Right renal cortex interstitium (tissue), 3 donors: ENCODE results near the gene ANXA10. TPM values are rescaled to one million over a fixed set of nuclear protein-coding genes. Genes with fewer than 3 reads are reported as not detected.

Experiments used
- DNase-seq, 3 donors: peaks; one replicate each; pipeline ENCODE4 v3.0.0-alpha.2; 2013; ENCODE audit warnings: low read depth in 3 of 3, low spot score in 2 of 3
- polyA plus RNA-seq, 3 donors: library from polyadenylated mRNA; unstranded; fragments of 120-200 nt; gene quantifications; one replicate each; pipeline ENCODE4 v1.2.1, GENCODE V29; 2013; ENCODE audit not compliant: insufficient read length in 3 of 3

ANXA10 gene, protein sequence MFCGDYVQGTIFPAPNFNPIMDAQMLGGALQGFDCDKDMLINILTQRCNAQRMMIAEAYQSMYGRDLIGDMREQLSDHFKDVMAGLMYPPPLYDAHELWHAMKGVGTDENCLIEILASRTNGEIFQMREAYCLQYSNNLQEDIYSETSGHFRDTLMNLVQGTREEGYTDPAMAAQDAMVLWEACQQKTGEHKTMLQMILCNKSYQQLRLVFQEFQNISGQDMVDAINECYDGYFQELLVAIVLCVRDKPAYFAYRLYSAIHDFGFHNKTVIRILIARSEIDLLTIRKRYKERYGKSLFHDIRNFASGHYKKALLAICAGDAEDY
- polyA plus RNA-seq = under 1 TPM; 0.17 to 0.43 (median 0.25) TPM

DNA sequence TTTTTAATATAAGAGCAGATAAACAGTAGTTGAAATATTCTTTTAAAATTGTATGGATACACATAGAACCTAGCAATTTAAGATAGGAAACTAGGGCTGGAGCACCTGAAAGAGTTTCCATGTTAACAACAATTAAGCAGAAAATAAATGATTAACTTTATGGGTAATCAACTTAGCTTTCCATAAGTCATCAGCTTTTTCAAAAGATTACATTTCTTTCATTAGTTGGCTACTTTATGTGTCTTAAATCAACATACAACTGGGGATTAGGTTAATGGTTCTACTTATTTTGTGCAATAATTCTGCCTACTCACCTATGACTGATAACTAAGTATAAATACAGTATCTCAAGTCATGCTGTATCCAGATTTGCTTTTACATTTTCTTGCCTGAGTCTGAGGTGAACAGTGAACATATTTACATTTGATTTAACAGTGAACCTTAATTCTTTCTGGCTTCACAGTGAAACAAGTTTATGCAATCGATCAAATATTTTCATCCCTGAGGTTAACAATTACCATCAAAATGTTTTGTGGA lies at the start of gene ANXA10:
Gene ANXA10, plus strand, starts transcription at position 362 of the 537 bp plus-strand sequence. Its CDS starts 164 bp downstream, at position 526.
- no peak for DNase-seq

DNA sequence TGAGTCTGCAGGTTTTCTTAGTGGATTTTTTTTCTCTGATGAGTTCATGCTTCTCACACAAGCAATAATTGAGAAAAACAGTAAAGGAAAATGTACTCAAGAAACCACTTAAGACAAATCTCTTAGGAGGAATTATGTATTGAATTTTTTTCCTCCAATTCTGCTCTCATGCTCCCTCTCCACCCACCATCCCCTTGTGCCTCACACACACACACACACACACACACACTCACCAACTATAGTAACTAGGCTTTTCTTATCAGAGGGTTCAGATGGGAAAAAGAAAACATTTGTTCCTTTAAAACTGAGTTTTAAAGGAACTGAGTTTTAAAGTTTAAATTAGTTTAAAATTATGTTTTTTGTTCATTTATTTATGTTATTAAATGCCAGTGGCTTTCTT lies 47.0 kb upstream of the ANXA10 start:
- no peak for DNase-seq

DNA sequence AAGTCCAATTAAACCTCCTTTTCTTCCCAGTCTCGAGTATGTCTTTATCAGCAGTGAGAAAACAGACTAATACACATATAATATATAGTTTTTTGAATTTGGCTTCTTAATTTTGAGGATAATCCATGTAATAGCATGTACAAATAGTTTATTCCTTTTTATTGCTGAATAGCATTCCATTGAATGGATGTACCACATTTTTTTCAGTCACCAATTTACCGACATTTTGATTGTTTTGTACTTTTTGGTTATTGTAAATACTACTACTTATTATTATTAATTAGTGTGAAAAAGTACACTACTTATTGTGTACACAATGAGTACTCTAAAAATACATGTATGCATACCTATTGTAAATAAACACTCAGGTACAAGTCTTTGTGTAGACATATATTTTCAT lies 42.3 kb upstream of the ANXA10 start:
- no peak for DNase-seq

DNA sequence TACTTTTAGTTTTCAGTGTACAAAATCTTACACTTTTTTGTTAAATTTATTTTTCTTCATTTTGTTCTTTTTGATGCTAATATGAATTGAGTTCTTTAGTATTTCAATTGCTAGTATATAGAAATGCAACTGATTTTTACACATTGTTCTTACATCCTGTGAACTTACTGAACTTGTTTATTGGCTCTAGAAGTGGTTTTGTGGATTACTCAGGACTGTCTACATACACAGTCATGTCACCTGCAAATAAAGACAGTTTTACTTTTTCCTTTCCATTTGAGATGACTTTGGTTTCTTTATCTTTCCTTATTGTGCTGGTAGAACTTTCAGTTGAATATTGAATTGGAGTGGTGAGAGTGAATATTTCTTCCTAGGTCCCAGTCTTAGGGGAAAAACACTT lies 40.8 kb upstream of the ANXA10 start:
- no peak for DNase-seq

DNA sequence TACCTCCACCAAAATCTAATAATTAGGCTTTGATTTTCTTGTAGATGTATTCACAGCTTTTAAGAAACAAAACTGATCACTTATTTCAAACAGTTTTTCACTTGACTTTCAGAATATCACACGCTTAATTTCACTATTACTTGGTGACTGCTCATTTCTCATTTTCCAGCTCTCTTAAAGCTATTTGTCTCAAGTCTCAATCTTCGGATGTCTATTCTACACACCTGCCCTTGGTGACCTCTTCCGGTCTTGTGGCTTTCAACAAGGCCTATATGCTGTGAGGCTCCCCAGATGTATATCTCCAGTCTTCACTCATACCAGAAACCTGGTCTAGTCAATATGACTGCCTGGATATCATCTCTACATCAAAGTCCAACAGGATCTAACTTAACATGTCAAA lies 34.9 kb upstream of the ANXA10 start:
- no peak for DNase-seq

DNA sequence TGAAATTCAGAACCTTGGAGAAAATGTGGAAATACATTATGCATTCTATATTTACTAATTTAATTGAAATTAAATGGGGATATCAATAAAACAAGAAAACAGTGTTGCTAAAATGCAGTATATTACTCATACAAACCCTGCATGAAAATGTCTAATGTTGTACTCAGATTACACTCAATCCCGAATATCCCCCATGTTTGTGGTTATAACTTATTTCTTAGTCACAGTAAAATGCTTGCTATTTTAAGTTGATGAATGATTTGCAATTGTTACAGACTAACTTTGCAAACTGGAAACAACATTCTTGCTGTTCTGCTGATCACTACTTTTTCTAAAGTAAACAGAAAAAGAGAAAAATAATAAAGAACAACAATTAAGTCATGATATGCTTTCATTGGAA lies 33.1 kb upstream of the ANXA10 start:
- DNase-seq = no peak

DNA sequence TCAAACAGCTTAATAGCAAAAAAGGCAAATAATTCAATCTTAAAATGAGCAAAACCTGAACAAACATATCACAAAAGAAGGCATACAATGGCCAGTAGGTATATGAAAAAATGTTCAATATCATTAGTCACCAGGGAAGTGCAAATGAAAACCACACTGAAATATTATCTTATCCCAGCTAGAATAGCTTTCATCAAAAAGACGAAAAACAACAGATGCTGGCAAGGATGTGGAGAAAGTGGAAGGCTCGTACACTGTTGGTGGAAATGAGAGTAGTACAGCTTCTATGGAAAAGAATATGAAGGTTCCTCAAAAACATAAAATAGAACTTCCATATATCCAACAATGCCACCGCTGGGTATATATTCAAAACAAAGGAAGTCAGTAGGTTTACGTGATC lies 29.3 kb upstream of the ANXA10 start:
- no peak for DNase-seq

DNA sequence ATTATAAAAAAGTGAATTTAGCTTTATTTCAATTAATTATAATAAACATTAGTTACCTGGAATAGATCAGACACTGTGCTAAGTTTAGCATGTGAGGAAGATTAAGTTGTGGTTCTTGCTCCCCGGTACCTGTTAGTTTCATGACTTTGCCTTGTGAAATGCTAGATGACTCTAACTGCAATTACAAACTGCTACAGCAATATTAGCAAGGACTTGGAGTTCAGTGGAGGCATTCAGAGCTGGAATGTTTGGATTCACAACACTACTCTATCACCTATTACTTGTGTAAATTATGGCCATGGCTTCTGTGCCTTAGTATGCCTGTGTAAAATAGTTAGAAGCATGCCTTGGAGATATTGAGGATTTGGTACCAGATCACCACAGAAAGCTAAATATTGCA lies 21.4 kb upstream of the ANXA10 start:
- no peak for DNase-seq

DNA sequence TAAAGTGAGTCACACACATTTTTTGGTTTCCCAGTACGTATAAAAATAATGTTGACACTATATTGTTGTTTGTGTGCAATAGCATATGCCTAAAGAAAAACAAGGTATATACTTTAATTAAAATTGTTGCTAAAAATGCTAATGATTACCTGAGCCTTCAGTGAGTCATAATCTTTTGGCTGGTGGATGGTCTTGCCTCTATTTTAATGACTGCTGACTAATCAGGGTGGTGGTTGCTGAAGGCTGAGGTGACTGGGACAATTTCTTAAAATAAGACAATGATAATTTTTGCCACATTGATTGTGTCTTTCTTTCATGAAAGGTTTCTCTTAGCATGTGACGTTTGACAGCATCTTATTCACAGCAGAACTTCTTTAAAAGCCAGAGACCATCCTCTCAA lies 21.0 kb upstream of the ANXA10 start:
- no peak for DNase-seq

DNA sequence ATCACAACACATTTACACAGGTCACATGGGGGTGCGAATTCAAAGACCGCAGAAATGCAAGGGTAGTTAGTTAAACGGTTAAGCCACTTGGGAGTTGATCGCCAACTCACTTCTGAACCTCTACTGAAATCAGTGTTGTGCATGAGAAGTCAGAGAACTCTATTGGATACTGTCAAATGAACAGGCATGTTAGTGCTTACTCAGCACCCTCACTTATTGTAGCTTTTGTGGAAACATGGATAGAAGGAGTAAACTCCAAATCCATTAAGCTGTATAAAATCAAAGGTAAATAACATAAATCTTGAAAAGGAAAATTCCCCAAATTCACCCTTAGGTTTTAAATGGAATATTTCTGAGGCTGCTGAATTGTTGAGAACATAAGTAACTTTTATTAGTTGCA lies 17.5 kb upstream of the ANXA10 start:
- no peak for DNase-seq

DNA sequence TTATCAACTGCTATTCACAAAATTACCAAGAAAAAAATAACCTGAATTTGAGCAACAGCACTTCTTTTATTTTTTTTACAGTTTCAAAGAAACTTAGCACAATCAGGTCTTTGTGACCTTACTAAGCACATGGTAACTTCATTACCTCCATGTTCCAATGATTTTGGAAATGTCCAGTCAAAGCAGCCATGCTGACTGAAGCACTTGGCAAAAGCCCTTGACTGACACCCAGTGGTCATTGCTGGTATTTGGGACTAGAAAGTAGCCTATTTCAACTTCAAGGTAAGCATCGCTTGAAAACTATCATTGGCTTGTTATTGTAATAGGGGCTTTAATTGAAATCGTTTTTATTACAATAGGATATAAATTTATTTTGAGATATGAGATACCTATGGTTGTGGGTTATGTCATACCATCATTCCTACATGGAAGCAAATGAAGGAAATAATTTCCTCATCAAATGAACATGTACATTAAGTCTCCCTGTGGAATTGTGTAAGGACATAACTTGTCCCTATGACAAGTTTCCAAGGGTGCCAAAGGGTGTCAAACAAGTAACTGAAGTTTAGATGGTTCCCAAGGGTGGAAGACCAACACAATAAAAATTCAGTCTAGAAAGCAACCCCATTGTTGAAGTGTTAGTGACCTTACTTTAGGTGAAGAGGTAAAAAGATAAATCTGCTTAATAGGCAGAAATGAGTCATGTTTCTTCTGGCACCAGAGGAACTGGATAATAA lies 15.2 kb upstream of the ANXA10 start:
- peak; percentile 23 to 43 (median 34) for DNase-seq

DNA sequence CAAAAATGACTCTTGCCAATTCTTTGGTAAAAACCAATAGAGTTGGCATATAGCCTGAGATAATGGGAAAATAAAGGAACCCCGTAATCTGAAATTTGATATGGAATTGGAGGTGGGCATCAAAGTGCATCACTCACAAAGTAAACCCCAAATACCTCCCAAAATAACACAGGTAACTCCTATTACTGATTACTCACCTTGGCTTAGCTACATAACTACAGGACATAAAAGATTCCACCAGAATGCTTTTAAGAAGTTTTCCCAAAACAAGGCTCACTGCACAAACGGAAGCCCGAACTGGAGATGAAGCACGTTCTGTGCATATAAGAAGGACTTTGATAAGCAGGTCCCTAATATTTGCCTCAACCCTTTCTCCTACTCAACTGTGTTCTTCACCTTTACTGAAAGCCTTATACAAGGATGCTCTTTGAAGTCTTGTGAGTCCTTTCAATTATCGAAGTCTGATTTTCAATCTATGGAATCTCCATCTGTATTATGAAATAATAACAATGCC lies 14.6 kb upstream of the ANXA10 start:
- no peak for DNase-seq

DNA sequence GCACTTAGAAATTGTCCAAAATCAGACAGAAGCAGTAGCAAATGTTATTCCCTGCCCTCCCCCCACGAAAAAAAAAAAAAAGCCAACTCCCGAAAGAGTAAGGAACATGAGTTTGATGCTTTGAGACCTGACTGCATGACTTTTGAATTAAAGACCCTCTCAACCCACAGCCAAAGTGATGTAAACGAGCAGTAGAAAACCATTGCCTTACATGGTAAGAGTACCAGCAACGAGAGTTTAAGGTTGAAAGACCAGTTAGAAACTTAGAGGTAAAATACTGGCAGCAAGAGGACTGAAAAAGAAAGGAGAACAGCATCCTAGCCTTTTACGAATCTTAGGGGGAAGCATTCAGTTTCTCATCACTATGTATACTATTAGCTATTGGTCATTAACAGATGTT lies 10.0 kb upstream of the ANXA10 start:
- DNase-seq = no peak

DNA sequence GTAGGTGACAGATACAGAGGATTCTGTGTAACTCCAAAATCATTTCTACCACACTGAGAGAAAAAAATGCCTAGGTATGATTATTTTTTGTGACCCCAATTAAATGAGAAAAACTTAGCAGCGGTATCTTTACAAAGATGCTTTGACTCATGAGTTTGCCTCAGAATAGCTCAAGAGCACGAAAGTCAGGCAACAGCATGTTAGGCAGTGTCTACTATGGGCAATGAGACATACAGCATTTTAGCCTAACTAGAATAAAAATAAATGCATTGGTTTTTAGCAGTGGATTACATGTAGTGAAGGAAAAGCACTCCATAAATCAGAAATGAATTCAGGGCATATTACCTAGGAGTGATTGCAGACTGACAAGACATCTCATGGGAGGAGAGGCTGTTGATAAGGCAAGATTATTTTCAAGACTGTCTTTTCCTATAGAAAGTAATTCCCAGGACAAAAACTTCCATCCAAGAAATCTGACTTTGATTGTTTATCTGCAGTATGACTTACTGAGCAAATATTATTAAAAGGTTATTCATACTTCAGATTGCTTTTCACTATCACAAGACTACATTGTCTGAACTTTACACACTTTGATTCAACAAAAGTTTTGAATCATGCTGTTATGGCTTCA lies 3.6 kb downstream of the ANXA10 start:
- DNase-seq = no peak

DNA sequence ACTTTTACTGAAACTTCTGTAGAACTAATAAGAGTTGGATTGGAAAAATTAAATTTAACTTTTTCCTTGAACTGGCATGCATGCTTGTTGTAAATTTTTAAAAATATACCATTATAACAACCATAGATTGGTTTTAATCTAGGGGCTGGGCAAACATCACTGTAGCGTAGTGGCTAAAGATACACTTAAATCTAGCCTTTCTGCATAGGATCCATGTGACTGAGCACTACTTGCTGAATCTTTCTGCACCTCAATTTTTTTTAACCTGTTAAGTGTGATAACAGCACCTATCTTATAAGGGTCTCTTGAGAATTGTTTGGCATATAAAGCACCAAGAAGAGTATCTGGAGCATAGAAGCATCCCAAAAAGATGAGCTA lies 4.1 kb downstream of the ANXA10 start:
- no peak for DNase-seq

DNA sequence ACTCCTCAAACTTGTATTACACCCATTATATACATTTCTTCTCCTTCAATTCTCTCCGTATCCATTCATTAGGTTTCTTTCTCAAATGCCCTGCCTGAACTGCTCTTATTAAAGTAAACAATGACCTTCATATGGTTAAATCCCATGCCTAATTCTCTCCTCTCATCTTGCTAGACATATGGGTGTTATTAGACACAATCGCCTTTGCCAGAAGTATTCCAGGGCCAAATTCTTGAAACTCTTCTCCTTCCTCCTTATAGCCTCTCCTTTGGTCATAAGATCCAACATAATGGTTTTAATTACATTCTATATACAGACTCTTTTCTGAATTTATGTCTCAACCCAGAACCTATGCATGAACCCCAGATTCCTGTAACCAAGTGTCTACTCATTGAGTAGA lies 4.8 kb downstream of the ANXA10 start:
- DNase-seq = no peak

DNA sequence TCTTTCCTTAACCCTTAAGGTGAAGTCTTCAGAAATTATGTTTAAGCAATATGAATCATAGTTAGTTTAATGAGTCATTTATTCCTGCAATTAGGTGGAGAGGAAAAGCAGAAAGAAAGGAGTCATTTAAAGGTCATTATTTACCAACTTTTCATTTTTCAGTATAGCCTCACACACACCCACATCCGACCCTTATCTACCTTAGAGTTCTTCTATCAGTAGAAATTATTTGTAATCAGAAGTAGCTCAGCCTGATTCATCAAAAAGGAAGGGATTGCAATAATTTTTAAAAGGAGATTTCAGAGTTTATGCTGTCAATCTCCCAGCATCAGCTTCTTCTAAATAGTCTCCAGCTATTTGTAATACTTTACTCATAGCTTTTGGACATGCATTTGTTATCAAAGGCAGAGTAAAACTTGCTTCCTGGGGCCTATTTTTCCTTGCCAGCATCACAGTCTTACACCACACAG lies 5.9 kb downstream of the ANXA10 start:
- DNase-seq = no peak

DNA sequence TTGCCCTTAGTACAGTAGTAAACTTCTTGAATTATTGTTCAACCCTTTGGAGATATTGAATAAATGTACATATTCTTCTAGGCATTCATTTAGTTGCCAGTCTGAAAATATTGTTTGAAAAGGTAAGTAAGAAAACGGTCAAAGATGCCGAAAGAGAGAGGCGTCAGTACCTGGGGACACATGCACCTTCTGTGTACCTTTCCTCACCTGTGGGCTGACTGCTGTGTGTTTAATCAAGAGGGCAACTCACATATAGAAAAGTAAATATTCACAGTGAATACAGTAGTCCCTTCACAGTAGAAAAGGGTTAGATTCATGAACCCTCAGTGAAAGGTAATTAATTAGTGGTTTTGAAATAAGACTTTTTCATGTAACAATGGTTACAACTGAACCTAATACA lies 6.9 kb downstream of the ANXA10 start:
- no peak for DNase-seq

DNA sequence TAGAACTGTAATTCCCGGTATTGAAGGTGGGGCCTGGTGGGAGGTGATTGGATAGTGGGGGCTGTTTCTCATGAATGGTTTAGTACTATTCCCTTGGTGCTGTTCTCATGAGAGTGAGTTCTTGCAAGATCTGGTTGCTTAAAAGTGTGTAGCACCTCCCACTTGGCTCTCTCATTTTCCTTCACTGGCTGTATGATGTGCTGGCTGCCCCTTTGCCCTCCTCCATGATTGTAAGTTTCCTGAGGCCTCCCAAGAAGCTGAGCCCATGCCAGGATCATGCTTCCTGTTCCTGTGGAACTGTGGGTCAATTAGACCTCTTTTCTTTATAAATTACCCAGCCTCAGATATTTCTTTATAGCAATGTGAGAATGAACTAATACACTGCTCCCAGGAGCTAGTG lies 8.7 kb downstream of the ANXA10 start:
- DNase-seq = no peak

DNA sequence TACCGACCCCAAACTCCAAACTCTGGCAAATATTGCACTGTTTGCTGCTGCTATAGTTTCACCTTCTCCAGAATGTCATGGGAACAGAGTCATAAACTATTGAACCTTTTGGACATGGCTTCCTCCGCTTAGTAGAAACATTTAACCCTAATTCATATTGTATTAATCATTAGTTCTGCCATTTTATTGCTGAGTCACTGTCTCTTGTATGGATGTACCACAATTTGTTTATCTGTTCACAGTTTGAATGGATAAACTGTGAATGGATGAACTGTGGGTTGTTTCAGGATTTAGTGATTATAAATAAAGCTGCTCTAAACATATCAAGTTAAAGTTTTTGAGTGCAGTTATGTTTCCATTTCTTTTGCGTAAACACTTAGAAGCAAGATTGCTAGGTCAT lies 10.1 kb downstream of the ANXA10 start:
- DNase-seq = no peak

DNA sequence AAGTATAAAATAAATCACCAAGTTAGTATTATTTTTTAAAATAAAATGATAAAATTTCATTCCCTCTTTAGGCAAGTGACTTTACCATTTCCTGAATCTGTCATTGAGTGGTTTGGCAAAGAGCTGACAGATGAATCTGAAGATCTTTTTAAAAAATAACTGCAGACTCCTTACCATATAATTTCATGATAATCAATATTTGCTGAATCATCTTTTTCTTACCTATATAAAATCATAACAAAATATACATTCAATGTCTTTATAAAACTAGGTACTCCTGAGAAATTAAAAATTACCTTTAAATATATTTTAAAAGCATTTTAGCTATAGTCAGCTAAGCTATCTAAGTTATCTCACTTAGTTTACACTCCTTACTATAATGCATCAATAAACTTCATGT lies 17.2 kb downstream of the ANXA10 start:
- no peak for DNase-seq
